Measurements from ENCODE around the gene GABRA6.
"Not testable (repeated sequence)": the region's sequence is repeated elsewhere in the genome, so short reads cannot be mapped to it uniquely, and the experiment has no call there.

The GABRA6 gene
- total RNA-seq: 0 reads per million in 2 donors

- no peak for DNase-seq
Measured at GRCh38 chr5:161685461-161685860, at the start of gene GABRA6. TSS of gene GABRA6 (plus strand) at chr5:161685721. CDS start at chr5:161685990, 269 bp downstream.

GRCh38 chr5:161637591-161637990 is 47.9 kb upstream of the GABRA6 start:
- no peak for DNase-seq

- DNase-seq: no peak
Measured at GRCh38 chr5:161641444-161641843, 44.1 kb upstream of the GABRA6 start.

- no peak for DNase-seq
Measured at GRCh38 chr5:161645264-161645663, 40.3 kb upstream of the GABRA6 start.

- DNase-seq: not testable (repeated sequence)
Measured at GRCh38 chr5:161651926-161652325, 33.6 kb upstream of the GABRA6 start.

- no peak for DNase-seq
Measured at GRCh38 chr5:161660806-161661205, 24.7 kb upstream of the GABRA6 start.

GRCh38 chr5:161663431-161663830 is 22.1 kb upstream of the GABRA6 start:
- no peak for DNase-seq

GRCh38 chr5:161676103-161676502 is 9.4 kb upstream of the GABRA6 start:
- DNase-seq: no peak

GRCh38 chr5:161686149-161686548 is 628 bp downstream of the GABRA6 start:
- no peak for DNase-seq

- no peak for DNase-seq
Measured at GRCh38 chr5:161686881-161687280, 1.4 kb downstream of the GABRA6 start.

- DNase-seq: no peak
Measured at GRCh38 chr5:161687316-161687715, 1.8 kb downstream of the GABRA6 start.

GRCh38 chr5:161691911-161692310 is 6.4 kb downstream of the GABRA6 start:
- no peak for DNase-seq

GRCh38 chr5:161697001-161697400 is 11.5 kb downstream of the GABRA6 start:
- no peak for DNase-seq

- no peak for DNase-seq
Measured at GRCh38 chr5:161700065-161700464, 14.5 kb downstream of the GABRA6 start.

- DNase-seq: no peak
Measured at GRCh38 chr5:161703528-161703927, 18.0 kb downstream of the GABRA6 start.

GRCh38 chr5:161707382-161707781 is 21.9 kb downstream of the GABRA6 start:
- no peak for DNase-seq

- DNase-seq: no peak
Measured at GRCh38 chr5:161709239-161709638, 23.7 kb downstream of the GABRA6 start.

- no peak for DNase-seq
Measured at GRCh38 chr5:161713042-161713441, 27.5 kb downstream of the GABRA6 start.

GRCh38 chr5:161719157-161719556 is 33.6 kb downstream of the GABRA6 start:
- no peak for DNase-seq

GRCh38 chr5:161720460-161720859 is 34.9 kb downstream of the GABRA6 start:
- DNase-seq: no peak

GRCh38 chr5:161734741-161735140 is 49.2 kb downstream of the GABRA6 start:
- no peak for DNase-seq

- DNase-seq: no peak
Measured at GRCh38 chr5:161740433-161740832, 54.9 kb downstream of the GABRA6 start.

GRCh38 chr5:161744276-161744675 is 58.8 kb downstream of the GABRA6 start:
- no peak for DNase-seq

GRCh38 chr5:161745392-161745791 is 59.9 kb downstream of the GABRA6 start:
- DNase-seq: no peak

- DNase-seq: no peak
Measured at GRCh38 chr5:161751265-161751664, 65.7 kb downstream of the GABRA6 start.
